ENCODE data around the gene KCNJ18.
"Not testable (repeated sequence)": the region's sequence is repeated elsewhere in the genome, so short reads cannot be mapped to it uniquely, and the experiment has no call there.

DNA sequence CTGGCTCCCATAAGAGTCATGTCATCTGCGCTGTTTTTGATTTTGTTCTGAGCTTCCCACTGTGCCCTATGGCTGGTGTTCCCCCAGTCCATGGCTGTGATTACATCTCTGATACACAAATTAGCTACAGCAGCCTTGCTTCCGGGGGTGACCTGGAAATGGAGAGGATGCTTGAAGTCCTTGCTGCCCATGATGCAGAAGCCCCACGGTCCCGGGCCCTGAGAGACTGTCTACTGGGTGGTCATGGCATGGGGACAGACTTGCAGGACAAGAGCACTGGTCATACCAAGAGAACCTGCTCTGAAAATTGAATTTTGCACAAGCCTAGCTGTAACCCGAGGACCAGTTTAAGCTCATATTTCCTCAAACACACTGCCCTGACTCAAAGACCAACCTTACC, 38.8 kb downstream of the KCNJ18 start:
- TF ChIP-seq, protein P1, sequence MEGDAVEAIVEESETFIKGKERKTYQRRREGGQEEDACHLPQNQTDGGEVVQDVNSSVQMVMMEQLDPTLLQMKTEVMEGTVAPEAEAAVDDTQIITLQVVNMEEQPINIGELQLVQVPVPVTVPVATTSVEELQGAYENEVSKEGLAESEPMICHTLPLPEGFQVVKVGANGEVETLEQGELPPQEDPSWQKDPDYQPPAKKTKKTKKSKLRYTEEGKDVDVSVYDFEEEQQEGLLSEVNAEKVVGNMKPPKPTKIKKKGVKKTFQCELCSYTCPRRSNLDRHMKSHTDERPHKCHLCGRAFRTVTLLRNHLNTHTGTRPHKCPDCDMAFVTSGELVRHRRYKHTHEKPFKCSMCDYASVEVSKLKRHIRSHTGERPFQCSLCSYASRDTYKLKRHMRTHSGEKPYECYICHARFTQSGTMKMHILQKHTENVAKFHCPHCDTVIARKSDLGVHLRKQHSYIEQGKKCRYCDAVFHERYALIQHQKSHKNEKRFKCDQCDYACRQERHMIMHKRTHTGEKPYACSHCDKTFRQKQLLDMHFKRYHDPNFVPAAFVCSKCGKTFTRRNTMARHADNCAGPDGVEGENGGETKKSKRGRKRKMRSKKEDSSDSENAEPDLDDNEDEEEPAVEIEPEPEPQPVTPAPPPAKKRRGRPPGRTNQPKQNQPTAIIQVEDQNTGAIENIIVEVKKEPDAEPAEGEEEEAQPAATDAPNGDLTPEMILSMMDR (IDR thresholded peaks at IDR 0.05), result not testable (repeated sequence)
- not testable (repeated sequence) for TF ChIP-seq POLR2A (IDR thresholded peaks at IDR 0.05)
